Smooth muscle cell (in vitro differentiated cells): ENCODE measurements around the gene SERPINB7. TPM values are rescaled to one million over a fixed set of nuclear protein-coding genes. Genes with fewer than 3 reads are reported as not detected.
A peak's percentile ranks its signal among the peaks of the same experiment; 100 is the strongest.

ENCODE experiments used
- DNase-seq: peaks from one replicate; lab custom pipeline; 2025; ENCODE audit not compliant: unreplicated experiment; lab: John Stamatoyannopoulos, UW
- H2AFZ ChIP-seq: fragments of 200-600 bp; sonication (generic); 2 replicates; pipeline ENCODE4 v1.6.0; 2016; ENCODE audit warnings: antibody characterized with exemption, low read depth, mild to moderate bottlenecking
- H3F3A ChIP-seq: fragments of 200-600 bp; sonication (generic); 2 replicates; pipeline ENCODE4 v1.6.0; 2017; ENCODE audit warnings: antibody characterized with exemption, low read depth
- H3K27ac ChIP-seq: fragments of 200-600 bp; sonication (generic); 2 replicates; pipeline ENCODE4 v1.5.1; 2016; ENCODE audit warnings: low read depth, mild to moderate bottlenecking
- H3K27me3 ChIP-seq: fragments of 200-600 bp; sonication (generic); 2 replicates; pipeline ENCODE4 v1.6.1; 2016; ENCODE audit warnings: low read depth, mild to moderate bottlenecking
- H3K36me3 ChIP-seq: fragments of 200-600 bp; sonication (generic); 2 replicates; pipeline ENCODE4 v1.5.1; 2016; ENCODE audit warnings: low read depth
- H3K4me1 ChIP-seq: fragments of 200-600 bp; sonication (generic); 2 replicates; pipeline ENCODE4 v1.5.1; 2016; ENCODE audit warnings: low read depth
- H3K4me2 ChIP-seq: fragments of 200-600 bp; sonication (generic); 2 replicates; pipeline ENCODE4 v1.6.0; 2016; ENCODE audit warnings: mild to moderate bottlenecking
- H3K4me3 ChIP-seq: fragments of 200-600 bp; sonication (generic); 2 replicates; pipeline ENCODE4 v1.5.1; 2016; ENCODE audit warnings: mild to moderate bottlenecking
- H3K79me2 ChIP-seq: fragments of 200-600 bp; sonication (generic); 2 replicates; pipeline ENCODE4 v1.6.0; 2016; ENCODE audit warnings: low read depth, mild to moderate bottlenecking
- H3K9ac ChIP-seq: fragments of 200-600 bp; sonication (generic); 2 replicates; pipeline ENCODE4 v1.6.0; 2016; ENCODE audit warnings: low read depth
- H3K9me3 ChIP-seq: fragments of 200-600 bp; sonication (generic); replicated peaks from 2 replicates; pipeline ENCODE4 v1.5.1; 2016; ENCODE audit warnings: low read depth
- H4K20me1 ChIP-seq: fragments of 200-600 bp; sonication (generic); 2 replicates; pipeline ENCODE4 v1.6.0; 2016; ENCODE audit warnings: low read depth
- CTCF ChIP-seq: fragments of 200-600 bp; sonication (generic); IDR thresholded peaks from 2 replicates; pipeline ENCODE4 v1.5.1; 2017; ENCODE audit warnings: borderline replicate concordance, mild to moderate bottlenecking, antibody characterized with exemption; ENCODE audit not compliant: insufficient read depth, poor library complexity, severe bottlenecking
- WGBS: methylation state at CpG from one replicate; pipeline ENCODE4 v1.1.7; 2016; ENCODE audit warnings: low lambda C conversion rate; 5-methylcytosine and 5-hydroxymethylcytosine counted together
- polyA plus RNA-seq: library from polyadenylated mRNA; unstranded; fragments of >200 nt; fragmentation: Nextera tagmentation; extraction: Ambion mirVana; gene quantifications from 2 replicates; pipeline ENCODE4 v1.2.1, GENCODE V29; 2016
- total RNA-seq: library from RNA; depleted of rRNA; stranded (reverse); fragments of >200 nt; gene quantifications from 2 replicates; pipeline ENCODE4 v1.2.3, GENCODE V29; 2014

SERPINB7 gene
- total and polyA plus RNA-seq, 2 experiments from 2014 or later = 18.4 to 174 TPM

GRCh38 chr18:63844254-63844653 lies 69.0 kb downstream of the SERPINB7 start:
- Histone ChIP-seq H3K27ac (no peak overlapping the region), H4K20me1 (no peaks in the 10 kb centered on the region), H3K36me3 (no peaks in the 10 kb centered on the region), H2AFZ (no peak overlapping the region), H3K4me2 (no peak overlapping the region), H3K9me3 (no peaks in the 10 kb centered on the region), H3K9ac (no peak overlapping the region), H3K4me1 (no peaks in the 10 kb centered on the region), H3K79me2 (no peaks in the 10 kb centered on the region), H3F3A (no peaks in the 10 kb centered on the region), H3K27me3 (peaks cover 3% of the 10 kb centered on the region), H3K4me3 (no peak overlapping the region)
- WGBS = 11% methylated on average over 3 of the region's 3 CpGs
- DNase-seq = no peak
- TF ChIP-seq CTCF = peak; percentile 51

GRCh38 chr18:63848159-63848558 lies 72.9 kb downstream of the SERPINB7 start:
- Histone ChIP-seq H3K4me1 (no peaks in the 10 kb centered on the region), H3K9ac (no peak overlapping the region), H4K20me1 (no peaks in the 10 kb centered on the region), H3K27ac (no peak overlapping the region), H3K36me3 (no peaks in the 10 kb centered on the region), H3K27me3 (peaks cover 3% of the 10 kb centered on the region), H3F3A (no peaks in the 10 kb centered on the region), H3K9me3 (no peaks in the 10 kb centered on the region), H3K79me2 (no peaks in the 10 kb centered on the region), H3K4me3 (no peak overlapping the region), H3K4me2 (no peak overlapping the region), H2AFZ (no peak overlapping the region)
- peak; percentile 57 for TF ChIP-seq CTCF
- WGBS = 21% methylated on average over 2 of the region's 2 CpGs
- DNase-seq = no peak

GRCh38 chr18:63850020-63850419 lies 74.8 kb downstream of the SERPINB7 start:
- H3K9ac ChIP-seq = no peak overlapping the region
- H3K79me2 ChIP-seq = no peaks in the 10 kb centered on the region
- peak; percentile 40 for TF ChIP-seq CTCF
- H3K27me3 ChIP-seq = peaks cover 3% of the 10 kb centered on the region
- whole genome bisulfite sequencing = 40% methylated on average over 4 of the region's 4 CpGs
- no peaks in the 10 kb centered on the region for H3F3A ChIP-seq
- no peak overlapping the region for H3K27ac ChIP-seq
- no peaks in the 10 kb centered on the region for H3K4me1 ChIP-seq
- H3K4me3 ChIP-seq = no peak overlapping the region
- DNase-seq = no peak
- H3K4me2 ChIP-seq = no peak overlapping the region
- no peaks in the 10 kb centered on the region for H3K36me3 ChIP-seq
- no peaks in the 10 kb centered on the region for H3K9me3 ChIP-seq
- no peak overlapping the region for H2AFZ ChIP-seq
- H4K20me1 ChIP-seq = no peaks in the 10 kb centered on the region

- WGBS = 85% methylated on average over 2 of the region's 2 CpGs
- no peak overlapping the region for H3K27ac ChIP-seq
- no peaks in the 10 kb centered on the region for H3K79me2 ChIP-seq
- H3K4me2 ChIP-seq = no peak overlapping the region
- no peak overlapping the region for H3K4me3 ChIP-seq
- H3K27me3 ChIP-seq = peaks cover 3% of the 10 kb centered on the region
- H2AFZ ChIP-seq = no peak overlapping the region
- TF ChIP-seq CTCF = no peak
- H4K20me1 ChIP-seq = no peaks in the 10 kb centered on the region
- no peaks in the 10 kb centered on the region for H3F3A ChIP-seq
- H3K9me3 ChIP-seq = no peaks in the 10 kb centered on the region
- no peak for DNase-seq
- no peaks in the 10 kb centered on the region for H3K4me1 ChIP-seq
- no peaks in the 10 kb centered on the region for H3K36me3 ChIP-seq
- no peak overlapping the region for H3K9ac ChIP-seq
Observed at GRCh38 chr18:63850636-63851035, 75.4 kb downstream of the SERPINB7 start.
